ENCODE results near the gene OTOP1. TPM values are rescaled to one million over a fixed set of nuclear protein-coding genes. Genes with fewer than 3 reads are reported as not detected.
"Not testable (repeated sequence)": the region's sequence is repeated elsewhere in the genome, so short reads cannot be mapped to it uniquely, and the experiment has no call there.

Gene OTOP1
- total RNA-seq, 3 donors from 2014 or later (not counting 1 experiment from before 2014, with no cell fraction given): not detected

GRCh38 chr4:4200624-4201023, 26.1 kb downstream of the OTOP1 start:
- Histone ChIP-seq H3K27ac (ENCODE audit: low read length) (no peak overlapping the region), H3K27me3 (ENCODE audit: control insufficient read depth, insufficient read depth, low read length) (peaks cover 2% of the 10 kb centered on the region), H3K4me3 (ENCODE audit: low read length) (no peak overlapping the region), H3K4me1 (ENCODE audit: control insufficient read depth, insufficient read depth, low read length) (no peaks in the 10 kb centered on the region), H3K36me3 (ENCODE audit: control insufficient read depth, insufficient read depth, low read length) (no peaks in the 10 kb centered on the region), H3K9me3 (ENCODE audit: control insufficient read depth, insufficient read depth, low read length) (no peaks in the 10 kb centered on the region)
- no peak overlapping the region for H3K27ac Mint-ChIP-seq
- TF ChIP-seq CTCF (IDR thresholded peaks at IDR 0.05): no peak
- no peak for DNase-seq
- H3K4me3 Mint-ChIP-seq: no peak overlapping the region
- no peak for ATAC-seq
- 78% methylated on average over 3 of the region's 4 CpGs for WGBS (ENCODE audit: insufficient coverage)
- H3K36me3 Mint-ChIP-seq: no peaks in the 10 kb centered on the region
- H3K4me1 Mint-ChIP-seq: no peaks in the 10 kb centered on the region
- intact Hi-C loops (cut with micrococcal nuclease): no loop called here
- peaks cover 16 to 36% of the 10 kb centered on the region in 2 donors for H3K27me3 Mint-ChIP-seq (ENCODE audit: low read depth in 2 of 2)
- H3K9me3 Mint-ChIP-seq: no peaks in the 10 kb centered on the region

- Histone ChIP-seq H3K36me3 (ENCODE audit: control insufficient read depth, insufficient read depth, low read length) (no peaks in the 10 kb centered on the region), H3K4me3 (ENCODE audit: low read length) (no peak overlapping the region), H3K27me3 (ENCODE audit: control insufficient read depth, insufficient read depth, low read length) (no peaks in the 10 kb centered on the region), H3K4me1 (ENCODE audit: control insufficient read depth, insufficient read depth, low read length) (no peaks in the 10 kb centered on the region), H3K9me3 (ENCODE audit: control insufficient read depth, insufficient read depth, low read length) (no peaks in the 10 kb centered on the region), H3K27ac (ENCODE audit: low read length) (no peak overlapping the region)
- no peak overlapping the region for H3K27ac Mint-ChIP-seq
- 83% methylated on average over 3 of the region's 3 CpGs for WGBS (ENCODE audit: insufficient coverage)
- H3K27me3 Mint-ChIP-seq (ENCODE audit: low read depth in 2 of 2): peaks cover 31 to 33% of the 10 kb centered on the region in 2 donors
- no peak overlapping the region for H3K4me3 Mint-ChIP-seq
- TF ChIP-seq CTCF (IDR thresholded peaks at IDR 0.05): no peak
- ATAC-seq: no peak
- H3K36me3 Mint-ChIP-seq: no peaks in the 10 kb centered on the region
- intact Hi-C loops (cut with micrococcal nuclease): no loop called here
- DNase-seq: no peak
- peaks cover 0 to 5% of the 10 kb centered on the region in 2 donors for H3K4me1 Mint-ChIP-seq
- no peaks in the 10 kb centered on the region for H3K9me3 Mint-ChIP-seq
Measured at GRCh38 chr4:4195354-4195753, 31.4 kb downstream of the OTOP1 start.

- H3K9me3 Mint-ChIP-seq; ATAC-seq; DNase-seq; H3K27ac ChIP-seq (ENCODE audit: low read length); H3K4me3 Mint-ChIP-seq; H3K27ac Mint-ChIP-seq; H3K4me3 ChIP-seq (ENCODE audit: low read length); H3K9me3 ChIP-seq (ENCODE audit: control insufficient read depth, insufficient read depth, low read length); H3K4me1 ChIP-seq (ENCODE audit: control insufficient read depth, insufficient read depth, low read length); H3K27me3 ChIP-seq (ENCODE audit: control insufficient read depth, insufficient read depth, low read length); H3K4me1 Mint-ChIP-seq; H3K36me3 ChIP-seq (ENCODE audit: control insufficient read depth, insufficient read depth, low read length); H3K36me3 Mint-ChIP-seq; intact Hi-C loops (cut with micrococcal nuclease): not testable (repeated sequence)
- WGBS (ENCODE audit: insufficient coverage): 100% methylated on average over 2 of the region's 3 CpGs
- peaks cover 33 to 48% of the 10 kb centered on the region in 2 donors for H3K27me3 Mint-ChIP-seq (ENCODE audit: low read depth in 2 of 2)
Measured at GRCh38 chr4:4188557-4188956, 38.2 kb downstream of the OTOP1 start.

- H3K4me3 Mint-ChIP-seq: no peak overlapping the region
- no peak for TF ChIP-seq CTCF (IDR thresholded peaks at IDR 0.05)
- WGBS (ENCODE audit: insufficient coverage): 72% methylated on average over 3 of the region's 3 CpGs
- intact Hi-C loops (cut with micrococcal nuclease): no loop called here
- Histone ChIP-seq H3K27ac (ENCODE audit: low read length) (no peak overlapping the region), H3K4me3 (ENCODE audit: low read length) (no peak overlapping the region), H3K9me3 (ENCODE audit: control insufficient read depth, insufficient read depth, low read length) (no peaks in the 10 kb centered on the region), H3K4me1 (ENCODE audit: control insufficient read depth, insufficient read depth, low read length) (no peaks in the 10 kb centered on the region), H3K36me3 (ENCODE audit: control insufficient read depth, insufficient read depth, low read length) (no peaks in the 10 kb centered on the region), H3K27me3 (ENCODE audit: control insufficient read depth, insufficient read depth, low read length) (no peaks in the 10 kb centered on the region)
- H3K36me3 Mint-ChIP-seq: no peaks in the 10 kb centered on the region
- no peak overlapping the region for H3K27ac Mint-ChIP-seq
- no peaks in the 10 kb centered on the region for H3K4me1 Mint-ChIP-seq
- no peaks in the 10 kb centered on the region for H3K9me3 Mint-ChIP-seq
- ATAC-seq: no peak
- peaks cover 17 to 46% of the 10 kb centered on the region in 2 donors for H3K27me3 Mint-ChIP-seq (ENCODE audit: low read depth in 2 of 2)
- DNase-seq: no peak
Measured at GRCh38 chr4:4185528-4185927, 41.2 kb downstream of the OTOP1 start.
